ENCODE results near the gene RGS10.

The RGS10 gene

GRCh38 chr10:119521443-119522204 lies 20.9 kb downstream of the RGS10 start:
- H3K36me3 ChIP-seq (ENCODE audit: insufficient read depth, low read length): peaks cover 22% of the 10 kb centered on the region; the same call in 1 of the 2 replicates
- peaks cover 15% of the 10 kb centered on the region for H3K4me1 ChIP-seq (ENCODE audit: insufficient read depth, low read length, poor library complexity, severe bottlenecking)
- H3K9me3 ChIP-seq (ENCODE audit: insufficient read depth, low read depth, low read length): no peaks in the 10 kb centered on the region
- no peak overlapping the region for H3K9ac ChIP-seq (ENCODE audit: low read depth, low read length, poor library complexity, severe bottlenecking)
- H3F3A ChIP-seq (ENCODE audit: low read depth): no peaks in the 10 kb centered on the region
- TF ChIP-seq CTCF (conservative IDR thresholded peaks at IDR 0.05; ENCODE audit: low read length) (no peak), EZH2phosphoT487 (IDR thresholded peaks at IDR 0.05; ENCODE audit: borderline replicate concordance) (no peak)
- H2AFZ ChIP-seq (ENCODE audit: low read length): no peak overlapping the region
- no peaks in the 10 kb centered on the region for H3K27me3 ChIP-seq (ENCODE audit: insufficient read depth, low read length, poor library complexity, severe bottlenecking)
- no peak overlapping the region for H3K4me2 ChIP-seq (ENCODE audit: low read depth, low read length, poor library complexity, severe bottlenecking)
- no peaks in the 10 kb centered on the region for H3K79me2 ChIP-seq (ENCODE audit: insufficient read depth, low read length)
- H4K20me1 ChIP-seq (ENCODE audit: insufficient read depth, low read length, poor library complexity, severe bottlenecking): no peaks in the 10 kb centered on the region
- H3K4me3 ChIP-seq (ENCODE audit: low read length, poor library complexity, severe bottlenecking): no peak overlapping the region
- no peaks in the 10 kb centered on the region for H3K9me2 ChIP-seq (replicated peaks; ENCODE audit: low read depth, low read length)

- TF ChIP-seq CTCF (conservative IDR thresholded peaks at IDR 0.05; ENCODE audit: low read length) (no peak), EZH2phosphoT487 (IDR thresholded peaks at IDR 0.05; ENCODE audit: borderline replicate concordance) (no peak)
- Histone ChIP-seq H3K4me2 (ENCODE audit: low read depth, low read length, poor library complexity, severe bottlenecking) (no peak overlapping the region), H3K4me3 (ENCODE audit: low read length, poor library complexity, severe bottlenecking) (no peak overlapping the region), H3K4me1 (ENCODE audit: insufficient read depth, low read length, poor library complexity, severe bottlenecking) (peaks cover 18% of the 10 kb centered on the region), H3K9me3 (ENCODE audit: insufficient read depth, low read depth, low read length) (no peaks in the 10 kb centered on the region), H3K36me3 (ENCODE audit: insufficient read depth, low read length) (peaks cover 21% of the 10 kb centered on the region; the same call in 1 of the 2 replicates), H2AFZ (ENCODE audit: low read length) (no peak overlapping the region), H3K27me3 (ENCODE audit: insufficient read depth, low read length, poor library complexity, severe bottlenecking) (no peaks in the 10 kb centered on the region), H3K9ac (ENCODE audit: low read depth, low read length, poor library complexity, severe bottlenecking) (no peak overlapping the region), H3F3A (ENCODE audit: low read depth) (no peaks in the 10 kb centered on the region), H4K20me1 (ENCODE audit: insufficient read depth, low read length, poor library complexity, severe bottlenecking) (no peaks in the 10 kb centered on the region), H3K9me2 (replicated peaks; ENCODE audit: low read depth, low read length) (no peaks in the 10 kb centered on the region), H3K79me2 (ENCODE audit: insufficient read depth, low read length) (no peaks in the 10 kb centered on the region)
Measured at GRCh38 chr10:119520283-119520682, 22.2 kb downstream of the RGS10 start.

GRCh38 chr10:119518936-119519335 lies 23.6 kb downstream of the RGS10 start:
- peaks cover 19% of the 10 kb centered on the region; the same call in 1 of the 2 replicates for H3K36me3 ChIP-seq (ENCODE audit: insufficient read depth, low read length)

More at GRCh38 chr10:119518936-119519335, 23.6 kb downstream of the RGS10 start:
- no peaks in the 10 kb centered on the region for H4K20me1 ChIP-seq (ENCODE audit: insufficient read depth, low read length, poor library complexity, severe bottlenecking)
- H2AFZ ChIP-seq (ENCODE audit: low read length): no peak overlapping the region
- no peaks in the 10 kb centered on the region for H3K9me2 ChIP-seq (replicated peaks; ENCODE audit: low read depth, low read length)
- no peaks in the 10 kb centered on the region for H3K27me3 ChIP-seq (ENCODE audit: insufficient read depth, low read length, poor library complexity, severe bottlenecking)
- no peak overlapping the region for H3K4me3 ChIP-seq (ENCODE audit: low read length, poor library complexity, severe bottlenecking)
- H3K79me2 ChIP-seq (ENCODE audit: insufficient read depth, low read length): no peaks in the 10 kb centered on the region
- no peaks in the 10 kb centered on the region for H3F3A ChIP-seq (ENCODE audit: low read depth)
- peaks cover 18% of the 10 kb centered on the region for H3K4me1 ChIP-seq (ENCODE audit: insufficient read depth, low read length, poor library complexity, severe bottlenecking)
- H3K9ac ChIP-seq (ENCODE audit: low read depth, low read length, poor library complexity, severe bottlenecking): no peak overlapping the region
- no peak for TF ChIP-seq CTCF (conservative IDR thresholded peaks at IDR 0.05; ENCODE audit: low read length)
- TF ChIP-seq EZH2phosphoT487 (IDR thresholded peaks at IDR 0.05; ENCODE audit: borderline replicate concordance): no peak
- no peak overlapping the region for H3K4me2 ChIP-seq (ENCODE audit: low read depth, low read length, poor library complexity, severe bottlenecking)
- no peaks in the 10 kb centered on the region for H3K9me3 ChIP-seq (ENCODE audit: insufficient read depth, low read depth, low read length)
